HG03342 (cell line): ENCODE data around the gene USP17L15.
"Not testable (repeated sequence)": the region's sequence is repeated elsewhere in the genome, so short reads cannot be mapped to it uniquely, and the experiment has no call there.

Source experiments
- ATAC-seq: cut with Tn5 transposase; IDR thresholded peaks from one replicate; pipeline ENCODE4 v1.9.1; 2021; ENCODE audit warnings: mild to moderate bottlenecking, moderate library complexity; ENCODE audit not compliant: unreplicated experiment

USP17L15 gene, protein sequence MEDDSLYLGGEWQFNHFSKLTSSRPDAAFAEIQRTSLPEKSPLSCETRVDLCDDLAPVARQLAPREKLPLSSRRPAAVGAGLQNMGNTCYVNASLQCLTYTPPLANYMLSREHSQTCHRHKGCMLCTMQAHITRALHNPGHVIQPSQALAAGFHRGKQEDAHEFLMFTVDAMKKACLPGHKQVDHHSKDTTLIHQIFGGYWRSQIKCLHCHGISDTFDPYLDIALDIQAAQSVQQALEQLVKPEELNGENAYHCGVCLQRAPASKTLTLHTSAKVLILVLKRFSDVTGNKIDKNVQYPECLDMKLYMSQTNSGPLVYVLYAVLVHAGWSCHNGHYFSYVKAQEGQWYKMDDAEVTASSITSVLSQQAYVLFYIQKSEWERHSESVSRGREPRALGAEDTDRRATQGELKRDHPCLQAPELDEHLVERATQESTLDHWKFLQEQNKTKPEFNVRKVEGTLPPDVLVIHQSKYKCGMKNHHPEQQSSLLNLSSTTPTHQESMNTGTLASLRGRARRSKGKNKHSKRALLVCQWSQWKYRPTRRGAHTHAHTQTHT

DNA sequence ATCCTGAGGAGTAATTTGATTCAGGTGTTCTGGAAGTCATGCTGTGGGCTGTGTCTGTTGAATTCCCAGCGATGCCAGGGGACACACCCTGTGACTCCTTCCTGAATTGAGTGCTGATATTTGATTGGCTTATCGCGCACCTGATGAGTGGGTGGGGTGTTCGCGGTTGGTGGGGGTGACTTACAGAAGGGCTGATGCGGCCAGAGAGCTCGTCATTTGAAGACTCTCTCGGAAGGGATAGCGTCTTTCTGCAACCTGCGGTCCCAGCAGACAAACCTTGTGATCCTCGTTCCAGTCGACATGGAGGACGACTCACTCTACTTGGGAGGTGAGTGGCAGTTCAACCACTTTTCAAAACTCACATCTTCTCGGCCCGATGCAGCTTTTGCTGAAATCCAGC is at the start of gene USP17L15:
Gene USP17L15, plus strand, starts transcription at position 301 of the 400 bp plus-strand sequence. Its CDS starts 0 bp downstream, at position 301.
- ATAC-seq = not testable (repeated sequence)

GRCh38 chr4:9210357-9210756 is 23.8 kb upstream of the USP17L15 start, which contains the start of gene USP17L10:
Gene USP17L10 (plus strand): TSS chr4:9210657. CDS start chr4:9210657, 0 bp downstream.
- ATAC-seq = not testable (repeated sequence)

DNA sequence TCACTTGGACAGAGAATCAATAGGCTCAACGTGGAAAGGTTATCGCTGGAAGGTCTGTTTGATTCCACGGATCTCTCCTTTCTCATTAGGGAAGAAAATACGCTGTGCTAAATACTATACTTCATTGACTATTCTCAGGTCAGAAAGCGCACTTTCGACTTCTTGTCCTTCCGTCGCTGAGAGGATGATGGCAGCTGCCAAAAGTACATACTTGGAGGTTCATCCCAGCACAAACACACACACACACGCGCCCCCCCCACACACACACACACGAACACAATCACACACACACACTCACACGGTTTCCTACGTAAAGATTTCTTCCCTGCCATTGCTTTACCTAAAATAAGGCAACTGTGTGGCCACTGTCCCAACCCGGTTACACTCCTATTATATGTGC is 19.5 kb upstream of the USP17L15 start:
- not testable (repeated sequence) for ATAC-seq

GRCh38 chr4:9215105-9215504 is 19.1 kb upstream of the USP17L15 start, which contains the start of gene USP17L11:
Gene USP17L11 (plus strand): TSS chr4:9215405. CDS start chr4:9215405, 0 bp downstream.
- ATAC-seq = not testable (repeated sequence)

- not testable (repeated sequence) for ATAC-seq
Measured at GRCh38 chr4:9219852-9220251, 14.3 kb upstream of the USP17L15 start, which contains the start of gene USP17L12. Gene USP17L12 (plus strand): TSS chr4:9220152. CDS start chr4:9220152, 0 bp downstream.

GRCh38 chr4:9224596-9224995 is 9.6 kb upstream of the USP17L15 start, which contains the start of gene USP17L13:
Gene USP17L13 (plus strand): TSS chr4:9224896. CDS start chr4:9224896, 0 bp downstream.
- not testable (repeated sequence) for ATAC-seq

DNA sequence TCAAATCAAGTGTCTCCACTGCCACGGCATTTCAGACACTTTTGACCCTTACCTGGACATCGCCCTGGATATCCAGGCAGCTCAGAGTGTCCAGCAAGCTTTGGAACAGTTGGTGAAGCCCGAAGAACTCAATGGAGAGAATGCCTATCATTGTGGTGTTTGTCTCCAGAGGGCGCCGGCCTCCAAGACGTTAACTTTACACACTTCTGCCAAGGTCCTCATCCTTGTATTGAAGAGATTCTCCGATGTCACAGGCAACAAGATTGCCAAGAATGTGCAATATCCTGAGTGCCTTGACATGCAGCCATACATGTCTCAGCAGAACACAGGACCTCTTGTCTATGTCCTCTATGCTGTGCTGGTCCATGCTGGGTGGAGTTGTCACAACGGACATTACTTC is 3.9 kb upstream of the USP17L15 start:
- ATAC-seq = not testable (repeated sequence)

DNA sequence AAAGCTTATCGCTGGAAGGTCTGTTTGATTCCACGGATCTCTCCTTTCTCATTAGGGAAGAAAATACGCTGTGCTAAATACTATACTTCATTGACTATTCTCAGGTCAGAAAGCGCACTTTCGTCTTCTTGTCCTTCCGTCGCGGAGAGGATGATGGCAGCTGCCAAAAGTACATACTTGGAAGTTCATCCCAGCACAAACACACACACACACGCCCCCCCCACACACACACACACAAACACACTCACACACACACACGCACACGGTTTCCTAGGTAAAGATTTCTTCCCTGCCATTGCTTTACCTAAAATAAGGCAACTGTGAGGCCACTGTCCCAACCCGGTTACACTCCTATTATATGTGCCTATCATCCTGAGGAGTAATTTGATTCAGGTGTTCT is 4.3 kb downstream of the USP17L15 start:
- ATAC-seq = not testable (repeated sequence)

- not testable (repeated sequence) for ATAC-seq
Measured at GRCh38 chr4:9243579-9243978, 9.4 kb downstream of the USP17L15 start, which contains the start of gene USP17L17. Gene USP17L17 (plus strand): TSS chr4:9243879. CDS start chr4:9243879, 0 bp downstream.

- not testable (repeated sequence) for ATAC-seq
Measured at GRCh38 chr4:9247953-9248680, 13.9 kb downstream of the USP17L15 start, which contains the start of gene USP17L18. Gene USP17L18 (plus strand): TSS chr4:9248630. CDS start chr4:9248630, 0 bp downstream.

- not testable (repeated sequence) for ATAC-seq
Measured at GRCh38 chr4:9253078-9253477, 18.9 kb downstream of the USP17L15 start, which contains the start of gene USP17L19. Gene USP17L19 (plus strand): TSS chr4:9253378. CDS start chr4:9253378, 0 bp downstream.

GRCh38 chr4:9257824-9258223 is 23.6 kb downstream of the USP17L15 start, which contains the start of gene USP17L20:
Gene USP17L20 (plus strand): TSS chr4:9258124. CDS start chr4:9258124, 0 bp downstream.
- ATAC-seq = not testable (repeated sequence)

- ATAC-seq = not testable (repeated sequence)
Measured at GRCh38 chr4:9262572-9262971, 28.4 kb downstream of the USP17L15 start, which contains the start of gene USP17L21. Gene USP17L21 (plus strand): TSS chr4:9262872. CDS start chr4:9262872, 0 bp downstream.

- not testable (repeated sequence) for ATAC-seq
Measured at GRCh38 chr4:9267319-9267718, 33.1 kb downstream of the USP17L15 start, which contains the start of gene USP17L22. Gene USP17L22 (plus strand): TSS chr4:9267619. CDS start chr4:9267619, 0 bp downstream.

GRCh38 chr4:9271719-9272118 is 37.5 kb downstream of the USP17L15 start:
- ATAC-seq = not testable (repeated sequence)
